ENCODE data around the gene NUDT22. TPM values are rescaled to one million over a fixed set of nuclear protein-coding genes. Genes with fewer than 3 reads are reported as not detected.

The NUDT22 gene
- total and polyA plus RNA-seq, 2 experiments from 2014 or later = 33.9 to 67.0 TPM

- TF ChIP-seq ZNF462 (CRISPR knock-in tag; IDR thresholded peaks at IDR 0.05) = no peak
- no peak for TF ChIP-seq CTCF (conservative IDR thresholded peaks at IDR 0.05; ENCODE audit: low read depth in 2 of 2)
These were observed 6.9 kb downstream of the NUDT22 start (continued) for GRCh38 chr11:64232967-64233315.

- Histone ChIP-seq H3F3A (replicated peaks; ENCODE audit: low read depth) (peaks cover 25% of the 10 kb centered on the region), H3K27ac (ENCODE audit: low read depth) (no peak within 1 kb of the TSS), H4K20me1 (replicated peaks; ENCODE audit: insufficient read depth) (no peaks in the 10 kb centered on the region), H3K4me1 (ENCODE audit: insufficient read depth) (peaks cover 17% of the 10 kb centered on the region; the same call in 1 of the 2 replicates), H3K79me2 (replicated peaks; ENCODE audit: insufficient read depth) (peaks cover 4% of the 10 kb centered on the region; the same call in 1 of the 2 replicates), H3K27me3 (ENCODE audit: insufficient read depth) (peaks cover 23% of the 10 kb centered on the region; the same call in 1 of the 2 replicates), H2AFZ (peak within 1 kb of the TSS; percentile 63), H3K4me2 (peak within 1 kb of the TSS; percentile 92), H3K36me3 (ENCODE audit: insufficient read depth) (no peaks in the 10 kb centered on the region), H3K9me2 (ENCODE audit: insufficient read depth) (no peaks in the 10 kb centered on the region), H3K4me3 (peak within 1 kb of the TSS; percentile 79)
- H3K27ac Mint-ChIP-seq = no peak within 1 kb of the TSS
- H3K4me1 Mint-ChIP-seq = peaks cover 20% of the 10 kb centered on the region
- peak; percentile 71 for DNase-seq (ENCODE audit: low spot score)
- TF ChIP-seq CREB1 (CRISPR knock-in tag; IDR thresholded peaks at IDR 0.05; ENCODE audit: low read depth) = no peak
- TF ChIP-seq POLR2AphosphoS5 (IDR thresholded peaks at IDR 0.05; ENCODE audit: low read depth) = peak; percentile 65
- H3K36me3 Mint-ChIP-seq (ENCODE audit: low read depth) = peaks cover 11% of the 10 kb centered on the region
- H3K9me3 Mint-ChIP-seq = no peaks in the 10 kb centered on the region
- H3K27me3 Mint-ChIP-seq (ENCODE audit: insufficient read depth, low read depth, poor library complexity) = peaks cover 27% of the 10 kb centered on the region
- H3K4me3 Mint-ChIP-seq = peak within 1 kb of the TSS; percentile 83
- peak; percentile 16 for ATAC-seq
These were observed 8.0 kb downstream of the NUDT22 start, which contains the start of gene VEGFB for GRCh38 chr11:64233913-64234586. TSS of gene VEGFB (plus strand) at chr11:64234584. CDS start at chr11:64234834, 250 bp downstream.

Measured in GM23338 (cell line).